Cardiac fibroblast (primary cell): ENCODE data around the gene LHB.
A peak's percentile ranks its signal among the peaks of the same experiment; 100 is the strongest.

Experiments used
- DNase-seq, 2 donors: peaks; one replicate each; pipeline versions ENCODE4 v3.0.0 to v3.0.0-alpha.2; 2010; ENCODE audit warnings: low read depth in 2 of 2
- H3K4me3 ChIP-seq, 2 donors: replicated peaks in 1 of 2; 1 replicate in 1 of 2; 2 replicates in 1 of 2; pipeline ENCODE4 v1.5.1; 2011; ENCODE audit warnings: low read depth in 2 of 2, low read length in 2 of 2, mild to moderate bottlenecking in 2 of 2, moderate library complexity in 1 of 2
- CTCF ChIP-seq: IDR thresholded peaks from one replicate; pipeline ENCODE4 v1.5.1; 2011; ENCODE audit warnings: low read depth, mild to moderate bottlenecking, low read length, inconsistent platforms

Gene LHB

GRCh38 chr19:49004964-49005614 lies 11.8 kb downstream of the LHB start:
- TF ChIP-seq CTCF, result no peak
- H3K4me3 ChIP-seq, result no peak overlapping the region
- no peak for DNase-seq

GRCh38 chr19:49004133-49004532 lies 12.8 kb downstream of the LHB start:
- no peak overlapping the region for H3K4me3 ChIP-seq
- DNase-seq, result no peak
- no peak for TF ChIP-seq CTCF

- no peak overlapping the region for H3K4me3 ChIP-seq
- peak; percentile 87 for TF ChIP-seq CTCF
- DNase-seq, result peak; percentile 81
Observed at GRCh38 chr19:48999481-49000325, 17.2 kb downstream of the LHB start.

- peak; percentile 69 for TF ChIP-seq CTCF
- peak; percentile 64 to 76 for DNase-seq
- H3K4me3 ChIP-seq, result no peak overlapping the region
Observed at GRCh38 chr19:48997972-48998371, 18.9 kb downstream of the LHB start.

GRCh38 chr19:48994035-48994386 lies 22.9 kb downstream of the LHB start:
- DNase-seq, result no peak
- H3K4me3 ChIP-seq, result peak overlapping the region; percentile 82 to 90
- TF ChIP-seq CTCF, result no peak

GRCh38 chr19:48993175-48994034 lies 23.5 kb downstream of the LHB start, which contains the start of the genes GYS1 and RUVBL2:
Gene GYS1, minus strand, starts transcription at chr19:48993309. Its CDS starts 197 bp downstream, at chr19:48993112.
Gene RUVBL2, plus strand, starts transcription at chr19:48993887. Its CDS starts 25 bp downstream, at chr19:48993912.
- peak; percentile 100 for DNase-seq
- peak within 1 kb of the TSS; percentile 82 to 98 for H3K4me3 ChIP-seq
- peak; percentile 87 for TF ChIP-seq CTCF
